SH-SY5Y (cell line): ENCODE measurements around the gene NTM.

Experiments
- GATA2 ChIP-seq: IDR thresholded peaks from 2 replicates; pipeline ENCODE4 v1.6.1; 2011; ENCODE audit warnings: mild to moderate bottlenecking, low read depth, low read length
- GATA3 ChIP-seq: IDR thresholded peaks from 2 replicates; pipeline ENCODE4 v1.6.1; 2011; ENCODE audit warnings: low read depth, mild to moderate bottlenecking, low read length, moderate library complexity

- no peak for TF ChIP-seq GATA2
- TF ChIP-seq GATA3: no peak
These were observed 988.1 kb downstream of the NTM start for GRCh38 chr11:132358573-132358953.
